Ramos (cell line): ENCODE measurements around the gene PCDHGA6.
"Not testable (repeated sequence)": the region's sequence is repeated elsewhere in the genome, so short reads cannot be mapped to it uniquely, and the experiment has no call there.

Experiments used
- in situ Hi-C: fragments of 300-500 bp; cut with MboI; formaldehyde crosslinking; loops from one replicate; pipeline ENCODE4 v1.14.3; 2022; ENCODE audit warnings: low sequenced_read_pairs; ENCODE audit not compliant: unreplicated experiment

PCDHGA6 gene

GRCh38 chr5:141415275-141415618, 41.6 kb downstream of the PCDHGA6 start:
- in situ Hi-C loops, result not testable (repeated sequence)

- in situ Hi-C loops, result not testable (repeated sequence)
These were observed 43.9 kb downstream of the PCDHGA6 start, which contains the start of gene PCDHGB7 for GRCh38 chr5:141417494-141418172. Gene PCDHGB7 (plus strand): TSS chr5:141417677. CDS start chr5:141417860, 183 bp downstream.

- in situ Hi-C loops, result no loop called here
These were observed 45.6 kb downstream of the PCDHGA6 start for GRCh38 chr5:141419074-141419880.

- in situ Hi-C loops, result loop anchor here (5.0 kb wide), 1 partner anchor 136 kb away; no protein-coding TSS in a partner anchor
These were observed 47.3 kb downstream of the PCDHGA6 start, which contains the start of gene PCDHGA11 for GRCh38 chr5:141420855-141421488. Gene PCDHGA11 (plus strand): TSS chr5:141421051. CDS start chr5:141421228, 177 bp downstream.

- in situ Hi-C loops, result loop anchor here (5.0 kb wide), 1 partner anchor 136 kb away; no protein-coding TSS in a partner anchor
These were observed 47.8 kb downstream of the PCDHGA6 start for GRCh38 chr5:141421489-141421855.

GRCh38 chr5:141422742-141423291, 49.1 kb downstream of the PCDHGA6 start:
- in situ Hi-C loops, result loop anchor here (5.0 kb wide), 1 partner anchor 134 kb away; no protein-coding TSS in a partner anchor

GRCh38 chr5:141427783-141428426, 54.2 kb downstream of the PCDHGA6 start:
- in situ Hi-C loops, result no loop called here
